GM10266 (cell line): ENCODE data around the gene EXOC4.

Experiments
- DNase-seq: peaks from one replicate; pipeline ENCODE4 v3.0.0; 2012; ENCODE audit errors: extremely low spot score
- CTCF ChIP-seq: IDR thresholded peaks from 2 replicates; pipeline ENCODE4 v1.5.1; 2012; ENCODE audit warnings: mild to moderate bottlenecking, low read depth; ENCODE audit not compliant: control insufficient read depth, insufficient read depth; ENCODE audit errors: missing control alignments

EXOC4 gene

GRCh38 chr7:133815611-133816210 is 562.8 kb downstream of the EXOC4 start:
- no peak for DNase-seq
- TF ChIP-seq CTCF, result no peak

GRCh38 chr7:133819695-133820094 is 566.8 kb downstream of the EXOC4 start:
- no peak for DNase-seq
- TF ChIP-seq CTCF, result no peak

- no peak for DNase-seq
- TF ChIP-seq CTCF, result no peak
These were observed 567.7 kb downstream of the EXOC4 start for GRCh38 chr7:133820584-133820983.

- DNase-seq, result no peak
- TF ChIP-seq CTCF, result no peak
These were observed 568.3 kb downstream of the EXOC4 start for GRCh38 chr7:133821171-133821570.

- no peak for TF ChIP-seq CTCF
- DNase-seq, result no peak
These were observed 569.2 kb downstream of the EXOC4 start for GRCh38 chr7:133822001-133822641.

GRCh38 chr7:133822868-133823552 is 570.1 kb downstream of the EXOC4 start:
- TF ChIP-seq CTCF, result no peak
- DNase-seq, result no peak

GRCh38 chr7:133824132-133824531 is 571.3 kb downstream of the EXOC4 start:
- DNase-seq, result no peak
- TF ChIP-seq CTCF, result no peak
